ENCODE results near the gene GABRE.
"Not testable (repeated sequence)": the region's sequence is repeated elsewhere in the genome, so short reads cannot be mapped to it uniquely, and the experiment has no call there.

GABRE gene

GRCh38 chrX:151970027-151970426 lies 4.4 kb downstream of the GABRE start:
- DNase-seq (ENCODE audit: low read depth) = no peak

DNA sequence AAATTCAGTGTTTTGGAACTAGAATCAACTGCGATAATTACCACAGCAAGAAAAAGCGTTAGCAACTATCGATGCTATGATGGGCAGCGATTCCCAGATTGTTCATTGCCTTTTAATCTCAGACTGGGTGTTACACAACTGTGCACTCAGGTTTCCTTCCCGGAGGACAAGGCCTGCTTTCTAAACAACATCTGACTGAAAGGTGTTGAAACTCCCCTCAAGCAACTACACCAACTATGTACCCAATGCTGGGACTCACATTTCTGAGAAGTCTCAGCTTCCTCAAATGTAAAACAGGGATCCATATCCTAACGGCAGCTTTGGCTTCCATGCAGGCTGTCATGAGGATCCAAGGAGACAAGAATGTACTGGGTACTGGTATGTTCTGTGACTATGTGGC lies 8.2 kb downstream of the GABRE start:
- no peak for DNase-seq (ENCODE audit: low read depth)

DNA sequence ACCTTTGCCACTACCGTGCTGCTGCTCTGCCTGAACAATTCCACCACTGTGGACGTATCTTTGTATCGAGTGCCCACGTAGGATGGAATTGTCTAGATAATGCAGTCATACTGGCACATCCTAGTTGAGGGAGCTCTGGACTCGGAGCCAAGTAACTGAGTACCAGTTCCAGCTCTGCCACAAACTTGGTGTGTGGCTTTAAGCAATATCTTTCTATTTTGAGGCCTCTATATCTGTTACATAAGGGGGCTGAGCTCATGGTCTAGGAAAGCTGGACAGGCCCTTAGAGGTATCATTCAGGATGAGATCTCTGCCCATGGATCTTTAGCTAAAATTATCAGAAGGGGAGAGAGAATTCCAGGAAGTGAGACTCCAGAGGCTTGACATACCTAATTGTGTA lies 12.4 kb downstream of the GABRE start:
- DNase-seq (ENCODE audit: low read depth) = no peak

DNA sequence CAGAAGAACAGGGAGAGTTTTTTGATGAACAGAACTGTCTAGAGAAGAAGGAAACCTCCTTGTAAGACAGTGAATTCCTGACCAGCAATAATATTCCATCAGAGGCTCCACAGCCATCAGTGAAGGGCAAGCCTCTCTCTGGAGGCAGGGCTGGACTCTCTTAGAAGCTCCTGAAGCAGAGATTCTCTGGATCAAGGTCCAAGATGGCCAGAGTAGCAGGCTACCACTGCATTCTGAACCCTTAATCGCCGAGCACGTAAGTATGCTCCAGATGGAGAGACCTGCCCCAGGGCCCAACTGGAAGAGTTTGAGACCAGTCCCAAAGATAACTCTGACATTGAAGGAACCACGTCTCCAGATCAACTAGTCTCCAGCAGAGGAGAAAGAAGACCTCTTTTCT lies 16.4 kb downstream of the GABRE start:
- DNase-seq (ENCODE audit: low read depth) = no peak

- DNase-seq (ENCODE audit: low read depth) = no peak
Measured at GRCh38 chrX:151954730-151955129, 19.7 kb downstream of the GABRE start.

DNA sequence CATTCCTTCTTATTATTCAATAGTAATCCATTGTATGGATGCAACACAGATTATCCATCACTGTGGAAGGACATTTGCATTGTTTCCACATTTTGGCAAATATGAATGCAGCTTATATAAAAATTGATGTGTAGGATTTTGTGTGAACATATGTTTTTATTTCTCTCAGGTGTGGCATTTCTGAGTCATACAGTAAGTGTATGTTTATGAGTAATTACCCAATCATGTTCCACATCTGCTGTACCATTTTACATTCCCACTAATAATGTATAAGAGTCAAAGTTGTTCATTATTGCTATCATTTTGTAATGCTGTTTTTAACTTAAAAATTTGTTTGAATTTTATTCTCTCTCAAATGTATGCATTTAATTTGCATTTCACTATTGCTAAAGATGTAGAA lies 36.3 kb downstream of the GABRE start:
- no peak for DNase-seq (ENCODE audit: low read depth)

DNA sequence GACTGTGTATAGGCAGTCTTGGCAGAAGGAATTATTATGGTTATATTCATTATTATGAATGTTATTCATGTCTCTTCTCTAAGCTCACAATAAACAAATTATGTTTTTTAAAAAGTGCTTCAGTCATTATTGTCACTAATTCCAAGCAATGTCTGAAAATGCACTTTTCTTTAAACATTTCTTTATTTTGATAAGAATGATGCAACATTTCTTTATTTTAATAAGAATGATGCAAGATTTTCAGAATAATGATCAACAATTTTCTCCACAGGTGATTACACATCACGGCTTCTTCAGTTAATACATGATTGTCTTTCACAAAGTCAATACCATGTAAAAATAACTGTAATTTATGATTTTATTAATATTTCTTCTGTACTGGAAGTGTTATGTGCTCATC lies 39.1 kb downstream of the GABRE start:
- DNase-seq (ENCODE audit: low read depth) = no peak

- no peak for DNase-seq (ENCODE audit: low read depth)
Measured at GRCh38 chrX:151929126-151929525, 45.4 kb downstream of the GABRE start.

- DNase-seq (ENCODE audit: low read depth) = no peak
Measured at GRCh38 chrX:151923648-151924047, 50.8 kb downstream of the GABRE start.

DNA sequence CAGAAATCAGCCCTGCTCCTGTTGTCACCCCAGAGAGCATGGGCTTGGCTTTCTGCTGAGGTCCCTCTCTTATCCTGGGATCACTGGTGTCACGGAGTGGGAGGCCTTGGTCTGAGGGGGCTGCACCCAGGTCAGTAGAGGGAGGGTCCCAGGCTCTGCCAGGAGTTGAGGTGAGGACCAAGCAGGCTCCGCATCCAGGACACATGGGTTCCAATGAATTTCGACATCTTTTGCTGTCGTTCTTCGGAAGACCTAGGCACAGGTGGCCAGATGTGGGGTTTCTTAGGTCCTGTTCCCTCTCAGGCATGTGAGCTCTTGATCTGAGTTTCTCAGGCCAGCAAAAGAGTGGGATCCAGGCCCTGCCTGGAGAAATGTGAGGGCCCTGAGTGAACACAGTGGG lies 51.8 kb downstream of the GABRE start:
- DNase-seq (ENCODE audit: low read depth) = no peak

- DNase-seq (ENCODE audit: low read depth) = no peak
Measured at GRCh38 chrX:151921866-151922265, 52.6 kb downstream of the GABRE start.

DNA sequence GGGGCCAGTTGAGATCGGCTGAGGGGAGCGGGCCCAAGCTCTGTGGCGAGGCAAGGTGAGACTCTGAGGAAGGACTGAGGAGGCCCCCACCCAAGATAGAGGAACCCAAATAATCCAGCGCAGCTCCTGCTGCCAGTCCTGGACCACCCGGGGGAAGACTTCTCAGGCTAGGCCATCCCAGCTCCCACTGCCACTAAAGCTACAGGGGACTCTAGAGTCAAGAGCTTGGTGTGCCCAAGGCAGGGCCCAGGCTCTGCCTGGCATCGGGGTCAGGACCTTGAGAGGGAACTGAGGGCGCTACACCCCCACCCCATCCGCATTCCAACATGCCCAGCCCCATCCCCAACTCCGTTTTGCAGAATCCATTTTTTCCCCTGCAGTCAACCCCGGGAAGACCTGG lies 53.2 kb downstream of the GABRE start:
- DNase-seq (ENCODE audit: low read depth) = no peak

GRCh38 chrX:151920530-151920929 lies 53.9 kb downstream of the GABRE start:
- DNase-seq (ENCODE audit: low read depth) = no peak

- no peak for DNase-seq (ENCODE audit: low read depth)
Measured at GRCh38 chrX:151920101-151920500, 54.4 kb downstream of the GABRE start.

DNA sequence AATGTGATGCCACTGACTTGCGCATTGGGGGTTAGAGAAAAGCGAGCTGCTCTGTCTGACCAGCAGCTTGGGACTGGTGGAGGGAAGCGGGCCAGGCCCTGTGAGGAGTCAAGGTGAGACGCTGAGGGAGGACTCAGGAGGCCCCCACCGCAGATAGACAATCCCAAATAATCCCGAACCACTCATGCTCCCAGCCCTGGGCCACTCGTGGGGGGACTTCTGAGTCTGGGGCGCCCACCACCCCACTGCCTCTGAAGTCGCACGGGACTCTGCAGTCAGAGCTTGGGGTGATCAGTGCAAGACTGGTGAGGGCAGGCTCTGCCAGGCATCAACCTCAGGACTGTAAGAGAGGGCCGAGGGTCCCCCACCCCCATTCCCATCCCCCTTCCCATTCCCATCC lies 54.9 kb downstream of the GABRE start:
- DNase-seq (ENCODE audit: low read depth) = no peak

GRCh38 chrX:151918736-151919135 lies 55.7 kb downstream of the GABRE start:
- DNase-seq (ENCODE audit: low read depth) = not testable (repeated sequence)

DNA sequence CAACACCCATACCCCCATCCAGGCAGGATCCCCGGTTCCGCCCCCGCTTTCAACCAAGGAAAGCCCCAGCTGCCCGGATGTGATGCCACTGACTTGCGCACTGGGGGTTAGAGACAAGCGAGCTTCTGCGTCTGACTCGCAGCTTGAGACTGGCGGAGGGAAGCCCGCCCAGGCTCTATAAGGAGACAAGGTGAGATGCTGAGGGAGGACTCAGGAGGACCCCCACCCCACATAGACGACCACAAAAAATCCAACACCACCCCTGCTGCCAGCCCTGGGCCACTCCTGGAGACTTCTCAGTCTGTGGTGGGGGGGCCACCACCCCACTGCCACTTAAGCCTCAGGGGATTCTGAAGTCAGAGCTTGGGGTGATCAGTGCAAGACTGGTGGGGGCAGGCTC lies 61.7 kb downstream of the GABRE start, which contains the start of gene MAGEA4:
TSS of gene MAGEA4 (plus strand) at position 110 of the 400 bp plus-strand sequence. CDS start 10,776 bp downstream, outside the sequence.
- no peak for DNase-seq (ENCODE audit: low read depth)

GRCh38 chrX:151912221-151912620 lies 62.3 kb downstream of the GABRE start:
- DNase-seq (ENCODE audit: low read depth) = no peak

GRCh38 chrX:151904989-151905388 lies 69.5 kb downstream of the GABRE start:
- no peak for DNase-seq (ENCODE audit: low read depth)
